ENCODE measurements around the gene SPTBN4.

The SPTBN4 gene

GRCh38 chr19:40464059-40465024 lies 2.5 kb upstream of the SPTBN4 start (continued):
- TF ChIP-seq SCRT1 (tag by site-specific recombination; IDR thresholded peaks at IDR 0.05; ENCODE audit: borderline replicate concordance): no peak
- no peak for TF ChIP-seq GLIS1 (tag by site-specific recombination; IDR thresholded peaks at IDR 0.05)
- TF ChIP-seq, protein P1, sequence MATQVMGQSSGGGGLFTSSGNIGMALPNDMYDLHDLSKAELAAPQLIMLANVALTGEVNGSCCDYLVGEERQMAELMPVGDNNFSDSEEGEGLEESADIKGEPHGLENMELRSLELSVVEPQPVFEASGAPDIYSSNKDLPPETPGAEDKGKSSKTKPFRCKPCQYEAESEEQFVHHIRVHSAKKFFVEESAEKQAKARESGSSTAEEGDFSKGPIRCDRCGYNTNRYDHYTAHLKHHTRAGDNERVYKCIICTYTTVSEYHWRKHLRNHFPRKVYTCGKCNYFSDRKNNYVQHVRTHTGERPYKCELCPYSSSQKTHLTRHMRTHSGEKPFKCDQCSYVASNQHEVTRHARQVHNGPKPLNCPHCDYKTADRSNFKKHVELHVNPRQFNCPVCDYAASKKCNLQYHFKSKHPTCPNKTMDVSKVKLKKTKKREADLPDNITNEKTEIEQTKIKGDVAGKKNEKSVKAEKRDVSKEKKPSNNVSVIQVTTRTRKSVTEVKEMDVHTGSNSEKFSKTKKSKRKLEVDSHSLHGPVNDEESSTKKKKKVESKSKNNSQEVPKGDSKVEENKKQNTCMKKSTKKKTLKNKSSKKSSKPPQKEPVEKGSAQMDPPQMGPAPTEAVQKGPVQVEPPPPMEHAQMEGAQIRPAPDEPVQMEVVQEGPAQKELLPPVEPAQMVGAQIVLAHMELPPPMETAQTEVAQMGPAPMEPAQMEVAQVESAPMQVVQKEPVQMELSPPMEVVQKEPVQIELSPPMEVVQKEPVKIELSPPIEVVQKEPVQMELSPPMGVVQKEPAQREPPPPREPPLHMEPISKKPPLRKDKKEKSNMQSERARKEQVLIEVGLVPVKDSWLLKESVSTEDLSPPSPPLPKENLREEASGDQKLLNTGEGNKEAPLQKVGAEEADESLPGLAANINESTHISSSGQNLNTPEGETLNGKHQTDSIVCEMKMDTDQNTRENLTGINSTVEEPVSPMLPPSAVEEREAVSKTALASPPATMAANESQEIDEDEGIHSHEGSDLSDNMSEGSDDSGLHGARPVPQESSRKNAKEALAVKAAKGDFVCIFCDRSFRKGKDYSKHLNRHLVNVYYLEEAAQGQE (tag by site-specific recombination; IDR thresholded peaks at IDR 0.05): peak; percentile 37; the same call in 1 of the 2 replicates
- peak; percentile 24; the same call in 1 of the 2 replicates for TF ChIP-seq ZBTB48 (tag by site-specific recombination; IDR thresholded peaks at IDR 0.05)
- peak; percentile 46; the same call in 1 of the 2 replicates for TF ChIP-seq ZNF76 (tag by site-specific recombination; IDR thresholded peaks at IDR 0.05; ENCODE audit: borderline replicate concordance, low read depth)
- no peak for TF ChIP-seq ZNF585B (tag by site-specific recombination; IDR thresholded peaks at IDR 0.05)
- no peak for TF ChIP-seq ZNF623 (tag by site-specific recombination; IDR thresholded peaks at IDR 0.05)
- peak; percentile 81 for TF ChIP-seq KLF10 (tag by site-specific recombination; IDR thresholded peaks at IDR 0.05)
- TF ChIP-seq ZNF132 (tag by site-specific recombination; IDR thresholded peaks at IDR 0.05; ENCODE audit: borderline replicate concordance): no peak

DNA sequence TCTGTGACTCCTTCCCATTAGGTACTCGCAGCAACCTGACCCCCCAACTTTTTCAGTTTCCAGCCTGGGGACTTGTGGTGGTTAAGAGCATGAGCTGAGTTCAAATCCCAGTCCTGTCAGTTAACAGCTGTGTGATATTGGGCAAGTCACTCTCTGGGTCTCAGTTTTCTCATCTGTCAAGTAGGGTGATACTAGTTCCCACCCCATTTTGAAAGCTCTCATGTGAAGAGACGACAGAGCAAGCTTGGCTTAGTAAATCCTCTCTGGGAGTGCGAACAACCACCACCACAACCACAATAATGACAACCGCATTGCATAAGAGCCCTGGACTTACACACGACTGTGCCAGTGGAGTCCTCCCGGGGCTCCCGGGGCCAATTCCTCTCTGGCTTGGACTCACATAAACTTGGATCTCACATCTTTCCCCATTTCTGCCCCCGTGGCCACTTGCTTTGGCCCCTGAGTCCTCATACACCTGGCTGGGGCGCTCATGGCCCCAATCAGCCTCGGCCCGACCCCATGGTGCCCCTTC lies 1.7 kb upstream of the SPTBN4 start:
- Histone ChIP-seq H3K4me1 (ENCODE audit: control insufficient read depth, insufficient read depth, low read length) (peaks cover 13% of the 10 kb centered on the region), H3K4me3 (ENCODE audit: low read depth, low read length) (peak overlapping the region; percentile 53), H3K9me3 (ENCODE audit: control insufficient read depth, insufficient read depth, low read depth, low read length) (no peaks in the 10 kb centered on the region), H3K27ac (ENCODE audit: extremely low read depth, low read depth, low read length) (peak overlapping the region; percentile 20; the same call in 1 of the 2 replicates), H3K36me3 (ENCODE audit: control insufficient read depth in 2 of 2, insufficient read depth in 1 of 2, low read length in 2 of 2) (no peaks in the 10 kb centered on the region; a peak in 1 of 3 replicates)
- ChIA-PET POLR2A (interaction anchor here (0.5 to 5.2 kb wide), 35 partner anchors 9 to 1029 kb away, joined by 3 to 74 read pairs (median 4); partner anchors contain the start of genes ACTMAP, C19orf47, PLD3 and PRX), CTCF (interaction anchor here (0.5 to 5.9 kb wide), 47 partner anchors 9 to 1025 kb away, joined by 3 to 98 read pairs (median 7); partner anchors contain the start of genes LTBP4, PLD3, PRX and SERTAD1)
- peak; percentile 72 for TF ChIP-seq ZXDB (tag by site-specific recombination; IDR thresholded peaks at IDR 0.05)
- peak; percentile 38; the same call in 1 of the 2 replicates for TF ChIP-seq ZFP37 (tag by site-specific recombination; IDR thresholded peaks at IDR 0.05)
- TF ChIP-seq ZNF335 (tag by site-specific recombination; conservative IDR thresholded peaks at IDR 0.05): no peak
- TF ChIP-seq, protein P2, sequence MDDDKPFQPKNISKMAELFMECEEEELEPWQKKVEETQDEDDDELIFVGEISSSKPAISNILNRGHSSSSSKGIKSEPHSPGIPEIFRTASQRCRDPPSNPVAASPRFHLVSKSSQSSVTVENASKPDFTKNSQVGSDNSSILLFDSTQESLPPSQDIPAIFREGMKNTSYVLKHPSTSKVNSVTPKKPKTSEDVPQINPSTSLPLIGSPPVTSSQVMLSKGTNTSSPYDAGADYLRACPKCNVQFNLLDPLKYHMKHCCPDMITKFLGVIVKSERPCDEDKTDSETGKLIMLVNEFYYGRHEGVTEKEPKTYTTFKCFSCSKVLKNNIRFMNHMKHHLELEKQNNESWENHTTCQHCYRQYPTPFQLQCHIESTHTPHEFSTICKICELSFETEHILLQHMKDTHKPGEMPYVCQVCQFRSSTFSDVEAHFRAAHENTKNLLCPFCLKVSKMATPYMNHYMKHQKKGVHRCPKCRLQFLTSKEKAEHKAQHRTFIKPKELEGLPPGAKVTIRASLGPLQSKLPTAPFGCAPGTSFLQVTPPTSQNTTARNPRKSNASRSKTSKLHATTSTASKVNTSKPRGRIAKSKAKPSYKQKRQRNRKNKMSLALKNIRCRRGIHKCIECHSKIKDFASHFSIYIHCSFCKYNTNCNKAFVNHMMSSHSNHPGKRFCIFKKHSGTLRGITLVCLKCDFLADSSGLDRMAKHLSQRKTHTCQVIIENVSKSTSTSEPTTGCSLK (tag by site-specific recombination; IDR thresholded peaks at IDR 0.05): no peak
- no peak for TF ChIP-seq ZNF830 (tag by site-specific recombination; IDR thresholded peaks at IDR 0.05; ENCODE audit: low read depth)
- TF ChIP-seq, protein P3, sequence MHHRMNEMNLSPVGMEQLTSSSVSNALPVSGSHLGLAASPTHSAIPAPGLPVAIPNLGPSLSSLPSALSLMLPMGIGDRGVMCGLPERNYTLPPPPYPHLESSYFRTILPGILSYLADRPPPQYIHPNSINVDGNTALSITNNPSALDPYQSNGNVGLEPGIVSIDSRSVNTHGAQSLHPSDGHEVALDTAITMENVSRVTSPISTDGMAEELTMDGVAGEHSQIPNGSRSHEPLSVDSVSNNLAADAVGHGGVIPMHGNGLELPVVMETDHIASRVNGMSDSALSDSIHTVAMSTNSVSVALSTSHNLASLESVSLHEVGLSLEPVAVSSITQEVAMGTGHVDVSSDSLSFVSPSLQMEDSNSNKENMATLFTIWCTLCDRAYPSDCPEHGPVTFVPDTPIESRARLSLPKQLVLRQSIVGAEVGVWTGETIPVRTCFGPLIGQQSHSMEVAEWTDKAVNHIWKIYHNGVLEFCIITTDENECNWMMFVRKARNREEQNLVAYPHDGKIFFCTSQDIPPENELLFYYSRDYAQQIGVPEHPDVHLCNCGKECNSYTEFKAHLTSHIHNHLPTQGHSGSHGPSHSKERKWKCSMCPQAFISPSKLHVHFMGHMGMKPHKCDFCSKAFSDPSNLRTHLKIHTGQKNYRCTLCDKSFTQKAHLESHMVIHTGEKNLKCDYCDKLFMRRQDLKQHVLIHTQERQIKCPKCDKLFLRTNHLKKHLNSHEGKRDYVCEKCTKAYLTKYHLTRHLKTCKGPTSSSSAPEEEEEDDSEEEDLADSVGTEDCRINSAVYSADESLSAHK (tag by site-specific recombination; IDR thresholded peaks at IDR 0.05): peak; percentile 18; the same call in 1 of the 2 replicates
- no peak for TF ChIP-seq HOXA7 (CRISPR knock-in tag; IDR thresholded peaks at IDR 0.05; ENCODE audit: borderline replicate concordance)
- no peak for TF ChIP-seq ZNF391 (tag by site-specific recombination; IDR thresholded peaks at IDR 0.05; ENCODE audit: borderline replicate concordance, low read depth)
- no peak for TF ChIP-seq ZNF19 (tag by site-specific recombination; IDR thresholded peaks at IDR 0.05; ENCODE audit: low read depth)
- TF ChIP-seq, protein P4, sequence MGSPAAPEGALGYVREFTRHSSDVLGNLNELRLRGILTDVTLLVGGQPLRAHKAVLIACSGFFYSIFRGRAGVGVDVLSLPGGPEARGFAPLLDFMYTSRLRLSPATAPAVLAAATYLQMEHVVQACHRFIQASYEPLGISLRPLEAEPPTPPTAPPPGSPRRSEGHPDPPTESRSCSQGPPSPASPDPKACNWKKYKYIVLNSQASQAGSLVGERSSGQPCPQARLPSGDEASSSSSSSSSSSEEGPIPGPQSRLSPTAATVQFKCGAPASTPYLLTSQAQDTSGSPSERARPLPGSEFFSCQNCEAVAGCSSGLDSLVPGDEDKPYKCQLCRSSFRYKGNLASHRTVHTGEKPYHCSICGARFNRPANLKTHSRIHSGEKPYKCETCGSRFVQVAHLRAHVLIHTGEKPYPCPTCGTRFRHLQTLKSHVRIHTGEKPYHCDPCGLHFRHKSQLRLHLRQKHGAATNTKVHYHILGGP (tag by site-specific recombination; IDR thresholded peaks at IDR 0.05): 0 out of 2 replicates have a peak, but pooled peaks have one; percentile 4
- TF ChIP-seq, protein P5, sequence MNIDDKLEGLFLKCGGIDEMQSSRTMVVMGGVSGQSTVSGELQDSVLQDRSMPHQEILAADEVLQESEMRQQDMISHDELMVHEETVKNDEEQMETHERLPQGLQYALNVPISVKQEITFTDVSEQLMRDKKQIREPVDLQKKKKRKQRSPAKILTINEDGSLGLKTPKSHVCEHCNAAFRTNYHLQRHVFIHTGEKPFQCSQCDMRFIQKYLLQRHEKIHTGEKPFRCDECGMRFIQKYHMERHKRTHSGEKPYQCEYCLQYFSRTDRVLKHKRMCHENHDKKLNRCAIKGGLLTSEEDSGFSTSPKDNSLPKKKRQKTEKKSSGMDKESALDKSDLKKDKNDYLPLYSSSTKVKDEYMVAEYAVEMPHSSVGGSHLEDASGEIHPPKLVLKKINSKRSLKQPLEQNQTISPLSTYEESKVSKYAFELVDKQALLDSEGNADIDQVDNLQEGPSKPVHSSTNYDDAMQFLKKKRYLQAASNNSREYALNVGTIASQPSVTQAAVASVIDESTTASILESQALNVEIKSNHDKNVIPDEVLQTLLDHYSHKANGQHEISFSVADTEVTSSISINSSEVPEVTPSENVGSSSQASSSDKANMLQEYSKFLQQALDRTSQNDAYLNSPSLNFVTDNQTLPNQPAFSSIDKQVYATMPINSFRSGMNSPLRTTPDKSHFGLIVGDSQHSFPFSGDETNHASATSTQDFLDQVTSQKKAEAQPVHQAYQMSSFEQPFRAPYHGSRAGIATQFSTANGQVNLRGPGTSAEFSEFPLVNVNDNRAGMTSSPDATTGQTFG (tag by site-specific recombination; IDR thresholded peaks at IDR 0.05; ENCODE audit: borderline replicate concordance): peak; percentile 65; the same call in 1 of the 2 replicates

All from HEK293 (cell line).